ENCODE results near the gene PRPF40A.
"Not testable (repeated sequence)": the region's sequence is repeated elsewhere in the genome, so short reads cannot be mapped to it uniquely, and the experiment has no call there.

Gene PRPF40A

GRCh38 chr2:152730591-152731333, 13.5 kb upstream of the PRPF40A start:
- peak; percentile 11 for DNase-seq (ENCODE audit: low spot score)
- H3K4me1 Mint-ChIP-seq (ENCODE audit: low read depth), result peaks cover 29% of the 10 kb centered on the region
- peak overlapping the region; percentile 16 for H3K27ac Mint-ChIP-seq
- H3K36me3 Mint-ChIP-seq (ENCODE audit: low read depth), result peaks cover 6% of the 10 kb centered on the region
- no peaks in the 10 kb centered on the region for H3K9me3 Mint-ChIP-seq
- H3K4me3 Mint-ChIP-seq, result peak overlapping the region; percentile 34
- H3K27me3 Mint-ChIP-seq (ENCODE audit: low read depth), result no peaks in the 10 kb centered on the region

- H3K9me3 Mint-ChIP-seq, result no peaks in the 10 kb centered on the region
- no peak for DNase-seq (ENCODE audit: low spot score)
- peaks cover 31% of the 10 kb centered on the region for H3K4me1 Mint-ChIP-seq (ENCODE audit: low read depth)
- peaks cover 4% of the 10 kb centered on the region for H3K36me3 Mint-ChIP-seq (ENCODE audit: low read depth)
- H3K4me3 Mint-ChIP-seq, result peak overlapping the region; percentile 17
- no peak overlapping the region for H3K27ac Mint-ChIP-seq
- H3K27me3 Mint-ChIP-seq (ENCODE audit: low read depth), result no peaks in the 10 kb centered on the region
These were observed 12.6 kb upstream of the PRPF40A start for GRCh38 chr2:152729844-152730243.

GRCh38 chr2:152723918-152724317, 6.7 kb upstream of the PRPF40A start:
- Mint-ChIP-seq H3K9me3 (no peaks in the 10 kb centered on the region), H3K27ac (no peak overlapping the region), H3K4me1 (ENCODE audit: low read depth) (peaks cover 36% of the 10 kb centered on the region), H3K27me3 (ENCODE audit: low read depth) (no peaks in the 10 kb centered on the region), H3K4me3 (no peak overlapping the region), H3K36me3 (ENCODE audit: low read depth) (peaks cover 35% of the 10 kb centered on the region)
- no peak for DNase-seq (ENCODE audit: low spot score)

GRCh38 chr2:152722639-152723038, 5.4 kb upstream of the PRPF40A start:
- H3K4me3 Mint-ChIP-seq; H3K27me3 Mint-ChIP-seq (ENCODE audit: low read depth); DNase-seq (ENCODE audit: low spot score); H3K9me3 Mint-ChIP-seq; H3K27ac Mint-ChIP-seq: not testable (repeated sequence)
- H3K4me1 Mint-ChIP-seq (ENCODE audit: low read depth), result peaks cover 33% of the 10 kb centered on the region
- H3K36me3 Mint-ChIP-seq (ENCODE audit: low read depth), result peaks cover 36% of the 10 kb centered on the region

- DNase-seq (ENCODE audit: low spot score), result no peak
- Mint-ChIP-seq H3K27me3 (ENCODE audit: low read depth) (no peaks in the 10 kb centered on the region), H3K27ac (no peak overlapping the region), H3K36me3 (ENCODE audit: low read depth) (peaks cover 50% of the 10 kb centered on the region), H3K9me3 (no peaks in the 10 kb centered on the region), H3K4me1 (ENCODE audit: low read depth) (peaks cover 40% of the 10 kb centered on the region), H3K4me3 (peak overlapping the region; percentile 97)
These were observed 3.5 kb upstream of the PRPF40A start for GRCh38 chr2:152720794-152721193.

- DNase-seq (ENCODE audit: low spot score), result no peak
- H3K27ac Mint-ChIP-seq, result peak overlapping the region; percentile 98
- peaks cover 59% of the 10 kb centered on the region for H3K36me3 Mint-ChIP-seq (ENCODE audit: low read depth)
These were observed 1.8 kb upstream of the PRPF40A start for GRCh38 chr2:152718909-152719645.

GRCh38 chr2:152718076-152718908, 1.0 kb upstream of the PRPF40A start, which contains the start of gene ARL6IP6:
Gene ARL6IP6, plus strand, starts transcription at chr2:152718620. Its CDS starts 5 bp downstream, at chr2:152718625.
- Mint-ChIP-seq H3K27ac (peak within 1 kb of the TSS; percentile 98), H3K27me3 (ENCODE audit: low read depth) (no peaks in the 10 kb centered on the region), H3K36me3 (ENCODE audit: low read depth) (peaks cover 61% of the 10 kb centered on the region), H3K4me3 (peak within 1 kb of the TSS; percentile 97), H3K9me3 (no peaks in the 10 kb centered on the region), H3K4me1 (ENCODE audit: low read depth) (peaks cover 47% of the 10 kb centered on the region)
- peak; percentile 93 for DNase-seq (ENCODE audit: low spot score)

More at GRCh38 chr2:152718909-152719645, 1.8 kb upstream of the PRPF40A start:
- no peaks in the 10 kb centered on the region for H3K27me3 Mint-ChIP-seq (ENCODE audit: low read depth)
- H3K4me1 Mint-ChIP-seq (ENCODE audit: low read depth), result peaks cover 47% of the 10 kb centered on the region
- no peaks in the 10 kb centered on the region for H3K9me3 Mint-ChIP-seq
- peak overlapping the region; percentile 97 for H3K4me3 Mint-ChIP-seq

- Mint-ChIP-seq H3K27ac (peak overlapping the region; percentile 98), H3K36me3 (ENCODE audit: low read depth) (peaks cover 58% of the 10 kb centered on the region), H3K4me1 (ENCODE audit: low read depth) (peaks cover 45% of the 10 kb centered on the region), H3K4me3 (peak overlapping the region; percentile 97), H3K9me3 (no peaks in the 10 kb centered on the region), H3K27me3 (ENCODE audit: low read depth) (no peaks in the 10 kb centered on the region)
- DNase-seq (ENCODE audit: low spot score), result no peak
These were observed 445 bp downstream of the PRPF40A start for GRCh38 chr2:152716805-152717227.

GRCh38 chr2:152715854-152716428, 1.3 kb downstream of the PRPF40A start:
- H3K9me3 Mint-ChIP-seq, result no peaks in the 10 kb centered on the region
- H3K4me1 Mint-ChIP-seq (ENCODE audit: low read depth), result peaks cover 40% of the 10 kb centered on the region
- H3K36me3 Mint-ChIP-seq (ENCODE audit: low read depth), result peaks cover 56% of the 10 kb centered on the region
- H3K4me3 Mint-ChIP-seq, result peak overlapping the region; percentile 97
- no peak for DNase-seq (ENCODE audit: low spot score)
- H3K27me3 Mint-ChIP-seq (ENCODE audit: low read depth), result no peaks in the 10 kb centered on the region
- H3K27ac Mint-ChIP-seq, result peak overlapping the region; percentile 98

GRCh38 chr2:152715112-152715511, 2.1 kb downstream of the PRPF40A start:
- Mint-ChIP-seq H3K27ac (no peak overlapping the region), H3K27me3 (ENCODE audit: low read depth) (no peaks in the 10 kb centered on the region), H3K4me1 (ENCODE audit: low read depth) (peaks cover 32% of the 10 kb centered on the region), H3K9me3 (no peaks in the 10 kb centered on the region), H3K36me3 (ENCODE audit: low read depth) (peaks cover 60% of the 10 kb centered on the region), H3K4me3 (peak overlapping the region; percentile 65)
- no peak for DNase-seq (ENCODE audit: low spot score)

GRCh38 chr2:152710713-152711112, 6.5 kb downstream of the PRPF40A start:
- Mint-ChIP-seq H3K27me3 (ENCODE audit: low read depth) (no peaks in the 10 kb centered on the region), H3K4me3 (no peak overlapping the region), H3K9me3 (no peaks in the 10 kb centered on the region), H3K4me1 (ENCODE audit: low read depth) (peaks cover 32% of the 10 kb centered on the region), H3K27ac (no peak overlapping the region), H3K36me3 (ENCODE audit: low read depth) (peaks cover 77% of the 10 kb centered on the region)
- DNase-seq (ENCODE audit: low spot score), result no peak

GRCh38 chr2:152708742-152709141, 8.5 kb downstream of the PRPF40A start:
- no peaks in the 10 kb centered on the region for H3K9me3 Mint-ChIP-seq
- no peak overlapping the region for H3K27ac Mint-ChIP-seq
- H3K27me3 Mint-ChIP-seq (ENCODE audit: low read depth), result no peaks in the 10 kb centered on the region
- peaks cover 21% of the 10 kb centered on the region for H3K4me1 Mint-ChIP-seq (ENCODE audit: low read depth)
- peaks cover 67% of the 10 kb centered on the region for H3K36me3 Mint-ChIP-seq (ENCODE audit: low read depth)
- no peak overlapping the region for H3K4me3 Mint-ChIP-seq
- no peak for DNase-seq (ENCODE audit: low spot score)

GRCh38 chr2:152706477-152707021, 10.7 kb downstream of the PRPF40A start:
- no peak for DNase-seq (ENCODE audit: low spot score)
- Mint-ChIP-seq H3K27ac (no peak overlapping the region), H3K27me3 (ENCODE audit: low read depth) (no peaks in the 10 kb centered on the region), H3K36me3 (ENCODE audit: low read depth) (peaks cover 74% of the 10 kb centered on the region), H3K4me3 (no peak overlapping the region), H3K9me3 (no peaks in the 10 kb centered on the region), H3K4me1 (ENCODE audit: low read depth) (peaks cover 27% of the 10 kb centered on the region)

Measured in T-helper 2 cell treated with Interferon-gamma antibody and Interleukin-4, amounts not matched to agents 5 μg/mL and 100 μg/mL, for 36 hours (primary cell).